CD4-positive, alpha-beta memory T cell (primary cell): ENCODE results near the gene TGM4. TPM values are rescaled to one million over a fixed set of nuclear protein-coding genes. Genes with fewer than 3 reads are reported as not detected.

Experiments used
- CTCF ChIA-PET: fragments of 350-600 bp; sonication (Branson Sonifier 250); formaldehyde crosslinking; loops from one replicate; lab custom pipeline; 2021; ENCODE audit warnings: inconsistent platforms; ENCODE audit not compliant: partially characterized antibody; lab: Charles Lee
- POLR2A ChIA-PET: fragments of 350-600 bp; sonication (Branson Sonifier 250); formaldehyde crosslinking; loops from one replicate; lab custom pipeline; 2021; ENCODE audit not compliant: partially characterized antibody; lab: Charles Lee
- DNase-seq, 5 donors: peaks; one replicate each; pipeline versions ENCODE4 v3.0.0 to v3.0.0-alpha.2; 2020 to 2022; ENCODE audit warnings: mixed read lengths in 1 of 5
- H3K27ac ChIP-seq: one replicate; pipeline ENCODE4 v1.7.0; 2013; ENCODE audit warnings: low read depth, low read length
- H3K27me3 ChIP-seq: 2 replicates; pipeline ENCODE4 v1.7.0; 2013; ENCODE audit warnings: mild to moderate bottlenecking, low read length, moderate library complexity; ENCODE audit not compliant: insufficient read depth
- H3K36me3 ChIP-seq: 2 replicates; pipeline ENCODE4 v1.7.0; 2013; ENCODE audit warnings: mild to moderate bottlenecking, low read length, moderate library complexity; ENCODE audit not compliant: insufficient read depth
- H3K4me1 ChIP-seq: 2 replicates; pipeline ENCODE4 v1.7.0; 2013; ENCODE audit warnings: mild to moderate bottlenecking, low read length, moderate library complexity; ENCODE audit not compliant: insufficient read depth
- H3K4me3 ChIP-seq, 2 donors: one replicate each; pipeline ENCODE4 v1.7.0; 2013; ENCODE audit warnings: low read length in 2 of 2, mild to moderate bottlenecking in 1 of 2
- H3K9me3 ChIP-seq, 2 donors: one replicate each; pipeline ENCODE4 v1.7.0; 2013; ENCODE audit warnings: low read length in 2 of 2, control low read depth in 1 of 2; ENCODE audit not compliant: control insufficient read depth in 1 of 2
- H3K27ac Mint-ChIP-seq, 7 donors: one replicate each; pipeline ENCODE4 v1.8.0; 2020 to 2021; ENCODE audit warnings: mixed read lengths in 7 of 7, mild to moderate bottlenecking in 6 of 7, inconsistent platforms in 3 of 7, moderate library complexity in 3 of 7
- H3K27me3 Mint-ChIP-seq, 2 donors: one replicate each; pipeline ENCODE4 v1.8.0; 2020 to 2021; ENCODE audit warnings: mixed read lengths in 2 of 2
- H3K36me3 Mint-ChIP-seq, 2 donors: one replicate each; pipeline ENCODE4 v1.8.0; 2020 to 2021; ENCODE audit warnings: mixed read lengths in 2 of 2, inconsistent platforms in 1 of 2, mild to moderate bottlenecking in 1 of 2
- H3K4me1 Mint-ChIP-seq, 4 donors: one replicate each; pipeline ENCODE4 v1.8.0; 2020 to 2021; ENCODE audit warnings: mixed read lengths in 4 of 4, mild to moderate bottlenecking in 1 of 4
- H3K4me3 Mint-ChIP-seq, 8 donors: one replicate each; pipeline ENCODE4 v1.8.0; 2020 to 2021; ENCODE audit warnings: mixed read lengths in 8 of 8, mild to moderate bottlenecking in 7 of 8, moderate library complexity in 6 of 8, inconsistent platforms in 3 of 8
- H3K9me3 Mint-ChIP-seq, 8 donors: one replicate each; pipeline ENCODE4 v1.8.0; 2020 to 2021; ENCODE audit warnings: mixed read lengths in 8 of 8, mild to moderate bottlenecking in 5 of 8, inconsistent platforms in 3 of 8, moderate library complexity in 1 of 8
- intact Hi-C: fragments of 100-400 bp; cut with micrococcal nuclease; formaldehyde crosslinking; loops from one replicate; pipeline ENCODE4 v1.15.1; 2023
- polyA plus RNA-seq, 2 donors: library from polyadenylated mRNA; unstranded; fragments of 300-500 nt; fragmentation: Illumina TruSeq; gene quantifications; one replicate each; pipeline ENCODE4 v1.2.3, GENCODE V29; 2021
- total RNA-seq, 2 experiments: library from RNA; stranded (reverse); gene quantifications; one replicate each; pipeline ENCODE4 v1.2.3, GENCODE V29; 2021

The TGM4 gene
- total and polyA plus RNA-seq, 4 experiments from 2014 or later, result not detected

- H3K4me3 Mint-ChIP-seq, result no peak overlapping the region
- H3K27ac ChIP-seq, result no peak overlapping the region
- no peaks in the 10 kb centered on the region for H3K4me1 ChIP-seq
- no peak overlapping the region for H3K4me3 ChIP-seq
- intact Hi-C loops, result no loop called here
- H3K36me3 Mint-ChIP-seq, result no peaks in the 10 kb centered on the region
- peaks cover 0 to 2% (median 0%) of the 10 kb centered on the region in 4 donors for H3K4me1 Mint-ChIP-seq
- H3K9me3 ChIP-seq, result no peaks in the 10 kb centered on the region
- CTCF ChIA-PET, result interaction anchor here (0.8 to 1.3 kb wide), 2 partner anchors 37 to 308 kb away, joined by 4 read pairs; no protein-coding TSS in a partner anchor
- peaks cover under 1 to 5% of the 10 kb centered on the region in 2 donors for H3K27me3 Mint-ChIP-seq
- H3K36me3 ChIP-seq, result no peaks in the 10 kb centered on the region
- no peak overlapping the region for H3K27ac Mint-ChIP-seq
- no peaks in the 10 kb centered on the region for H3K27me3 ChIP-seq
- no peaks in the 10 kb centered on the region for H3K9me3 Mint-ChIP-seq
- POLR2A ChIA-PET, result no interaction called here
- DNase-seq, result no peak
Observed at GRCh38 chr3:44877333-44877732, 2.9 kb downstream of the TGM4 start.

- Histone ChIP-seq H3K9me3 (no peaks in the 10 kb centered on the region), H3K4me1 (no peaks in the 10 kb centered on the region), H3K27me3 (no peaks in the 10 kb centered on the region), H3K36me3 (no peaks in the 10 kb centered on the region), H3K4me3 (no peak overlapping the region), H3K27ac (no peak overlapping the region)
- Mint-ChIP-seq H3K27ac (no peak overlapping the region), H3K9me3 (no peaks in the 10 kb centered on the region), H3K4me3 (no peak overlapping the region), H3K27me3 (peaks cover 5% of the 10 kb centered on the region in 2 donors), H3K4me1 (peaks cover 0 to 2% (median 0%) of the 10 kb centered on the region in 4 donors), H3K36me3 (no peaks in the 10 kb centered on the region)
- intact Hi-C loops, result no loop called here
- DNase-seq, result no peak
- ChIA-PET CTCF (interaction anchor here (1.5 kb wide), 1 partner anchor 34 kb away, joined by 4 read pairs; no protein-coding TSS in a partner anchor), POLR2A (no interaction called here)
Observed at GRCh38 chr3:44880284-44880683, 5.9 kb downstream of the TGM4 start.

- DNase-seq, result no peak
- Histone ChIP-seq H3K27me3 (no peaks in the 10 kb centered on the region), H3K4me3 (no peak overlapping the region), H3K9me3 (no peaks in the 10 kb centered on the region), H3K36me3 (no peaks in the 10 kb centered on the region), H3K27ac (no peak overlapping the region), H3K4me1 (no peaks in the 10 kb centered on the region)
- Mint-ChIP-seq H3K27me3 (peaks cover 12% of the 10 kb centered on the region in 2 donors), H3K27ac (no peak overlapping the region), H3K36me3 (no peaks in the 10 kb centered on the region), H3K4me1 (no peaks in the 10 kb centered on the region), H3K9me3 (no peaks in the 10 kb centered on the region), H3K4me3 (no peak overlapping the region)
- intact Hi-C loops, result no loop called here
- ChIA-PET CTCF (no interaction called here), POLR2A (no interaction called here)
Observed at GRCh38 chr3:44883213-44883955, 9.0 kb downstream of the TGM4 start.

- Histone ChIP-seq H3K4me3 (no peak overlapping the region), H3K4me1 (no peaks in the 10 kb centered on the region), H3K9me3 (no peaks in the 10 kb centered on the region), H3K27ac (no peak overlapping the region), H3K27me3 (no peaks in the 10 kb centered on the region), H3K36me3 (no peaks in the 10 kb centered on the region)
- DNase-seq, result no peak
- Mint-ChIP-seq H3K36me3 (no peaks in the 10 kb centered on the region), H3K4me3 (no peak overlapping the region), H3K27ac (no peak overlapping the region), H3K27me3 (peaks cover 10 to 12% of the 10 kb centered on the region in 2 donors), H3K9me3 (no peaks in the 10 kb centered on the region), H3K4me1 (no peaks in the 10 kb centered on the region)
- intact Hi-C loops, result no loop called here
- ChIA-PET CTCF (no interaction called here), POLR2A (no interaction called here)
Observed at GRCh38 chr3:44883999-44884431, 9.6 kb downstream of the TGM4 start.

GRCh38 chr3:44885618-44886017 is 11.2 kb downstream of the TGM4 start:
- no peak overlapping the region for H3K27ac Mint-ChIP-seq
- ChIA-PET POLR2A (no interaction called here), CTCF (interaction anchor here (0.6 kb wide), 1 partner anchor 345 kb away, joined by 3 read pairs; no protein-coding TSS in a partner anchor)
- no peaks in the 10 kb centered on the region for H3K4me1 Mint-ChIP-seq
- no peak for DNase-seq
- Histone ChIP-seq H3K9me3 (no peaks in the 10 kb centered on the region), H3K27me3 (no peaks in the 10 kb centered on the region), H3K4me3 (no peak overlapping the region), H3K36me3 (no peaks in the 10 kb centered on the region), H3K27ac (no peak overlapping the region), H3K4me1 (no peaks in the 10 kb centered on the region)
- intact Hi-C loops, result no loop called here
- H3K36me3 Mint-ChIP-seq, result no peaks in the 10 kb centered on the region
- no peaks in the 10 kb centered on the region for H3K9me3 Mint-ChIP-seq
- H3K27me3 Mint-ChIP-seq, result peaks cover 10 to 13% of the 10 kb centered on the region in 2 donors
- no peak overlapping the region for H3K4me3 Mint-ChIP-seq

- Histone ChIP-seq H3K9me3 (no peaks in the 10 kb centered on the region), H3K27ac (no peak overlapping the region), H3K27me3 (no peaks in the 10 kb centered on the region), H3K36me3 (no peaks in the 10 kb centered on the region), H3K4me3 (no peak overlapping the region), H3K4me1 (no peaks in the 10 kb centered on the region)
- Mint-ChIP-seq H3K9me3 (no peaks in the 10 kb centered on the region), H3K27ac (no peak overlapping the region), H3K4me3 (no peak overlapping the region), H3K27me3 (peaks cover 10 to 13% of the 10 kb centered on the region in 2 donors), H3K36me3 (no peaks in the 10 kb centered on the region), H3K4me1 (no peaks in the 10 kb centered on the region)
- intact Hi-C loops, result no loop called here
- CTCF ChIA-PET, result no interaction called here
- POLR2A ChIA-PET, result no interaction called here
- no peak for DNase-seq
Observed at GRCh38 chr3:44886561-44886960, 12.2 kb downstream of the TGM4 start.

- no peak overlapping the region for H3K4me3 Mint-ChIP-seq
- CTCF ChIA-PET, result no interaction called here
Observed at GRCh38 chr3:44887101-44887500, 12.7 kb downstream of the TGM4 start.

More at GRCh38 chr3:44887101-44887500, 12.7 kb downstream of the TGM4 start:
- H3K27me3 Mint-ChIP-seq, result peaks cover 10 to 13% of the 10 kb centered on the region in 2 donors
- H3K9me3 Mint-ChIP-seq, result no peaks in the 10 kb centered on the region
- Histone ChIP-seq H3K4me1 (no peaks in the 10 kb centered on the region), H3K36me3 (no peaks in the 10 kb centered on the region), H3K27ac (no peak overlapping the region), H3K27me3 (no peaks in the 10 kb centered on the region), H3K4me3 (no peak overlapping the region), H3K9me3 (no peaks in the 10 kb centered on the region)
- DNase-seq, result no peak
- H3K4me1 Mint-ChIP-seq, result no peaks in the 10 kb centered on the region
- no peak overlapping the region for H3K27ac Mint-ChIP-seq
- H3K36me3 Mint-ChIP-seq, result no peaks in the 10 kb centered on the region
- intact Hi-C loops, result no loop called here
- POLR2A ChIA-PET, result no interaction called here
